Measurements from ENCODE around the gene EXOC4. TPM values are rescaled to one million over a fixed set of nuclear protein-coding genes. Genes with fewer than 3 reads are reported as not detected.

Gene EXOC4
- total and polyA plus RNA-seq, 2 of the 13 experiments (the other 11 are each of a cell fraction or from before 2014, with no cell fraction given): 22.5 to 39.0 TPM

DNA sequence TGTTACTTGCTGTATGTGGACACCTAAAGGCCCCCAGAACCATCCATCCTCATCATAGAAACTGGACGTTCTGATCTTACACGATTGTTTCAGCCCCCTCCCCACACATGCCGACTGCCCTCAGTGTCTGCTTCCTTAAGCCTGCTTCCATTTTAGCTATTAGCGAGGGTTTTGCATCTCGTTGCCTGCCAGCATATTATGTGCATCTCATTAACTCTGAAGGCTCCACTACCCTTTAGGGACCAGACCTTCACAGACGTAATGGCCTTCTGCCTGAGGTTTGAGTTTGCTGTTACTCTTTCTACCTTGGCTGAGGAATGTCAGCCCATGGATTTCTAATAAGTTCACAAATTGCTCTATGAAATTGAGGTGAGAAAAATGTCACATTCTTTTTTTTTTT is 820.4 kb downstream of the EXOC4 start:
- ChIA-PET POLR2A (no interaction called here), CTCF (ENCODE audit: low intra/inter-chr PET ratio, low total read pairs) (no interaction called here)
- FAIRE-seq (no peak), ATAC-seq (no peak), DNase-seq (ENCODE audit: low spot score) (no peak)
- Histone ChIP-seq H3K9me3 (ENCODE audit: low read length) (no peaks in the 10 kb centered on the region), H2AFZ (ENCODE audit: low read length) (no peak overlapping the region), H3K4me3 (replicated peaks in 1 of 3; ENCODE audit: insufficient read depth in 1 of 3, low read depth in 2 of 3, low read length in 3 of 3) (no peak overlapping the region), H3K4me1 (ENCODE audit: insufficient read depth, low read length) (no peaks in the 10 kb centered on the region), H3K36me3 (replicated peaks in 1 of 2; ENCODE audit: control insufficient read depth in 1 of 2, insufficient read depth in 2 of 2, low read length in 2 of 2) (no peaks in the 10 kb centered on the region), H3K4me2 (ENCODE audit: low read depth, low read length) (no peak overlapping the region), H3K27ac (ENCODE audit: extremely low read length, insufficient read depth, low read length) (no peak overlapping the region), H3K9ac (ENCODE audit: insufficient read depth, low read depth, low read length) (no peak overlapping the region), H4K20me1 (ENCODE audit: insufficient read depth, low read length) (no peaks in the 10 kb centered on the region), H3K79me2 (ENCODE audit: insufficient read depth, low read length) (no peaks in the 10 kb centered on the region), H3K27me3 (ENCODE audit: control insufficient read depth in 1 of 2, insufficient read depth in 2 of 2, low read length in 2 of 2) (no peaks in the 10 kb centered on the region)
- no TSS peak for BruUV-seq (replicated peaks)
- in situ Hi-C loops (cut with HindIII; ENCODE audit: extremely low pct_ligation_motif_present, low pct_unique_long_range_greater_than_20kb): no loop called here
- intact Hi-C loops (cut with micrococcal nuclease; ENCODE audit: unreplicated experiment): no loop called here
- 86% methylated on average over 6 of the region's 6 CpGs for WGBS (ENCODE audit: low lambda C conversion rate)
- no peak for TF ChIP-seq EEA1 (CRISPR knock-in tag; IDR thresholded peaks at IDR 0.05; ENCODE audit: borderline replicate concordance)
- TF ChIP-seq, protein P1, sequence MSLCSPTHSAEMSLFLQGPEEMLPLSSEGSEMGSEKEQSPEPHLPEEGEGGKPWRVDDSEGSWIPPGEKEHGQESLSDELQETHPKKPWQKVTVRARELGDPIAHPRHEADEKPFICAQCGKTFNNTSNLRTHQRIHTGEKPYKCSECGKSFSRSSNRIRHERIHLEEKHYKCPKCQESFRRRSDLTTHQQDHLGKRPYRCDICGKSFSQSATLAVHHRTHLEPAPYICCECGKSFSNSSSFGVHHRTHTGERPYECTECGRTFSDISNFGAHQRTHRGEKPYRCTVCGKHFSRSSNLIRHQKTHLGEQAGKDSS (CRISPR knock-in tag; IDR thresholded peaks at IDR 0.05; ENCODE audit: borderline replicate concordance, low read depth): no peak
- TF ChIP-seq, protein P2, sequence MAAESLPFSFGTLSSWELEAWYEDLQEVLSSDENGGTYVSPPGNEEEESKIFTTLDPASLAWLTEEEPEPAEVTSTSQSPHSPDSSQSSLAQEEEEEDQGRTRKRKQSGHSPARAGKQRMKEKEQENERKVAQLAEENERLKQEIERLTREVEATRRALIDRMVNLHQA (CRISPR knock-in tag; IDR thresholded peaks at IDR 0.05): no peak
- no peak for TF ChIP-seq GATAD1 (CRISPR knock-in tag; IDR thresholded peaks at IDR 0.05)
- TF ChIP-seq ZSCAN29 (CRISPR knock-in tag; conservative IDR thresholded peaks at IDR 0.05): no peak
- TF ChIP-seq ZNF547 (CRISPR knock-in tag; IDR thresholded peaks at IDR 0.05): no peak
- TF ChIP-seq, protein P3, sequence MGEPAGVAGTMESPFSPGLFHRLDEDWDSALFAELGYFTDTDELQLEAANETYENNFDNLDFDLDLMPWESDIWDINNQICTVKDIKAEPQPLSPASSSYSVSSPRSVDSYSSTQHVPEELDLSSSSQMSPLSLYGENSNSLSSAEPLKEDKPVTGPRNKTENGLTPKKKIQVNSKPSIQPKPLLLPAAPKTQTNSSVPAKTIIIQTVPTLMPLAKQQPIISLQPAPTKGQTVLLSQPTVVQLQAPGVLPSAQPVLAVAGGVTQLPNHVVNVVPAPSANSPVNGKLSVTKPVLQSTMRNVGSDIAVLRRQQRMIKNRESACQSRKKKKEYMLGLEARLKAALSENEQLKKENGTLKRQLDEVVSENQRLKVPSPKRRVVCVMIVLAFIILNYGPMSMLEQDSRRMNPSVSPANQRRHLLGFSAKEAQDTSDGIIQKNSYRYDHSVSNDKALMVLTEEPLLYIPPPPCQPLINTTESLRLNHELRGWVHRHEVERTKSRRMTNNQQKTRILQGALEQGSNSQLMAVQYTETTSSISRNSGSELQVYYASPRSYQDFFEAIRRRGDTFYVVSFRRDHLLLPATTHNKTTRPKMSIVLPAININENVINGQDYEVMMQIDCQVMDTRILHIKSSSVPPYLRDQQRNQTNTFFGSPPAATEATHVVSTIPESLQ (CRISPR knock-in tag; conservative IDR thresholded peaks at IDR 0.05): no peak

All from HepG2 (cell line).